ENCODE measurements around the gene PNMT.

DNA sequence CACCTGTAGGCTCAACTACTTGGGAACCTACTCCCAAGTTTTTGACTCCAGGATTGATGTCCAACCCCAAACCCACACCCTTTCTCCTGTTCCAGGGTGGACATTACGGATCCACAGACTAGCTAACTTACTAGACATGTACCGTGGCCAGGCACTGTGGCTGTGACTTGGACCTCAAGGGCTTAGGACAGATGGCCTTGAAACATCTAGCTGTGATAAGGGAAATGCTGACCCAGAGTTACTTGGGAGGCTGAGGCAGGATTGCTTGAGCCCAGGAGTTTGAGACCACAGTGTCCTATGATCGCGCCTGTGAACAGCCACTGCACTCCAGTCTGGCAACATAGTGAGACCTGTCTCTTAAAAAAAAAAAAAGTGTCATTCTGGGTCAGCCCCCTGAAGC is 27.2 kb upstream of the PNMT start:
- TF ChIP-seq CTCF (IDR thresholded peaks at IDR 0.05) (no peak), POLR2A (IDR thresholded peaks at IDR 0.05) (no peak)

Data from uterus (tissue), 2 donors.